Cortex of kidney (tissue), 1 donor: ENCODE measurements around the gene INPP5F.
"Not testable (repeated sequence)": the region's sequence is repeated elsewhere in the genome, so short reads cannot be mapped to it uniquely, and the experiment has no call there.

Source experiments
- DNase-seq: peaks from one replicate; lab custom pipeline; 2025; lab: John Stamatoyannopoulos, UW

Gene INPP5F

DNA sequence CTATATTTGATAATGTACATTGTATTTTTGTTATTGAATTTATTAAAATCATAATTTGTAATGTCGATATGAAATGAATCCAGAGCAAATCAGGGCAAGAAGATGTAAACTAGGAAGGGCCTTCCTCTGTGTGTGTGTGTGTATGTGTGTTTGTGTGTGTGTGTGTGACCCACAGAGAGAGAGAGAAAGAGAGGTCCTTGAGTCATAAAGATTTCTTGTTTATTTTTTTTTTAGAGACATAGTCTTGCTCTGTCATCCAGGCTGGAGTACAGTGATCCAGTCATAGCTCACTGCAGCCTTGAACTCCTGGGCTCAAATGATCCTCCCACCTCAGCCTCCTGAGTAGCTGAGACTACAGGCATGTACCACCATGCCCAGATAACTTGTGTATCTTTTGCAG is 50.7 kb downstream of the INPP5F start:
- DNase-seq = no peak

DNA sequence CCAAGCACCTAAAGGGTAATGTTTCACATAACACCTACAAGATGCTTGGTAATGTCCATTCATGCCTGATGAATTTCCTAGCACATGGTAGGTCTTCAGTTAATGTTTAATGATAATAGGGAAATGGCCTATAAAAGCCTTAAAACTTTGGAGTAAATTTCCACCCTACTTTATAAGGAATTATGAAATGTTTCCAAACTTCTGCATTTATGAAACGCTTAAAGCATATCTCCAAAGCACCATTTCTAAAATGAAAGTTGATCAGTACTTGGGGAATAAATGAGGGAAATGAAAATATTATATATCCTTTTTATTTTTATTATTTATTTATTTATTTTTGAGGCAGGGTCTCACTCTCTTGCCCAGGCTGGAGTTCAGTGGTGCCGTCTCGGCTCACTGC is 51.8 kb downstream of the INPP5F start:
- no peak for DNase-seq

GRCh38 chr10:119778776-119779445 is 53.1 kb downstream of the INPP5F start:
- DNase-seq = no peak

- no peak for DNase-seq
These were observed 55.1 kb downstream of the INPP5F start for GRCh38 chr10:119780879-119781480.

DNA sequence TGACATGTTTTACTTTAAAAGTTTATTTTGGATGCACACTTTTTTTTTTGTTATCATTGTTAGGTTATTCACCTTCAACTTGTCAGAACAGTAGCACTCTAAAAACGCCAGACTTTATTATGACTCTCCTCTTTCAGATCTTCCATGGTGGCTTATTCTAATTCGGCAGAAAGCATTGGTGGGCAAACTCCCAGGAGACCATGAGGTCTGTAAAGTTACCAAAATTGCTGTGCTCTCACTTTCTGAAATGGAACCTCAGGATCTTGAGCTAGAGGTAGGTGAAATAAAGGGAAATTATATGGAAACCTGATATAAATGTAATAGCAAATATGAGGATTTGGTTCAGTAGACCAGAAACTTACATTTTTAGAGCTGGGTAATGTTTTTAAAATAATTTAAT is 55.6 kb downstream of the INPP5F start:
- DNase-seq = no peak

GRCh38 chr10:119782981-119783664 is 57.3 kb downstream of the INPP5F start:
- DNase-seq = no peak

DNA sequence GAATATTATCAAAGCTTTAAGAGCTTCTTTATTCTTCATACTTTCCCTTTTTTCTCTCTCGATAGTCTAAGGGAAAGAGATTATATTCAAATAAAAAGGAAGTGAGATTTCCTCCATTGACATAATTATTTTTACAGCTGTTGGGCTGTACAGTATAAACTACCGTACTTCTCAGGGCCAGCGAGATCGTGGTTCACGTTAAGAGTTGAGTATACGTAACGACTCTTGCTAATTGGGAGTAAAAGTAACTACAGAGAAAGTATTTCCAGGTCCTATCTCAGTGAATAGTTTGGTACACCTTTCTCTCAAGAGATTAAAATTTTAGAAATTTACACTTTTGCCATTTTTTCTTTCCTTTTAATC is 57.8 kb downstream of the INPP5F start:
- DNase-seq = no peak

DNA sequence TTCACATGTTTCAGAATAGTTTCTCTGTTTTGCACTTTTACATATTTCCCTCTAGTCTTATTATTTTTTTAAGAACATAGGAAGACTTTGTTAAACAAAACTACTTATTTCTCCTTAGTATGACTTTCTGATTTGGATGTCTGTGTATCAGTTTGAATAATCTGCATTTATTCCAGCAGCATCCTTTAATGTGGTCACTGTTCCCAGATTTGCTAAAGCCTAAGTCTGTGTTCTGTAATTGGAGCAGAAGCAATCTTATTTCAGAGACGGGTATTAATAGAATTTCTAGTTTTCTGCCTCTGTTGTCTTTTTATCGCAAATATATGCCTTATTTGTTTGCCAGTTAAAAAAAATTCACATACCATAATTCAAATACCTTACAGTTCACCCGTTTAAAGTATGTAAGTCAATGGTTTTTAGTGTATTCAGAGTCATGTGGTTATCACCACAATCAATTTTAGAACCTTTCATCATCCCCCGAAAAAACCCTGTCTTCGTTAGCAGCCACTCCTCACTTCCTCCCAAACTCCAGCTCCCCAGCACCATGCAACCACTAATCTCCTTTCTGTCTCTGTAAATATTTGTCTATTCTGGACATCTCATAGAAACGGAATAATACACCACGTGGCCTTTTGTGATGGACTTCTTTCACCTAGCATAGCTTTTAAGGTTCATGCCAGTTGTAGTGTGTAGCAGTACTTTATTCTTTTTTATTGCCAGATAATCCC is 58.7 kb downstream of the INPP5F start:
- no peak for DNase-seq

GRCh38 chr10:119786117-119786769 is 60.4 kb downstream of the INPP5F start:
- DNase-seq = no peak

DNA sequence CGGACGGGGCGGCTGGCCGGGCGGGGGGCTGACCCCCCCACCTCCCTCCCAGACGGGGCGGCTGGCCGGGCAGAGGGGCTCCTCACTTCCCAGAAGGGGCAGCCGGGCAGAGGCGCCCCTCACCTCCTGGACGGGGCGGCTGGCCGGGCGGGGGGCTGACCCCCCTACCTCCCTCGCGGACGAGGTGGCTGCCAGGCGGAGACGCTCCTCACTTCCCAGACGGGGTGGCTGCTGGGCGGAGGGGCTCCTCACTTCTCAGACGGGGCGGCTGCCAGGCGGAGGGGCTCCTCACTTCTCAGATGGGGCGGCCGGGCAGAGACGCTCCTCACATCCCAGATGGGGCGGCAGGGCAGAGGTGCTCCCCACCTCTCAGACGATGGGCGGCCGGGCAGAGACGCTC is 69.3 kb downstream of the INPP5F start:
- not testable (repeated sequence) for DNase-seq

GRCh38 chr10:119796039-119796438 is 70.2 kb downstream of the INPP5F start:
- no peak for DNase-seq

DNA sequence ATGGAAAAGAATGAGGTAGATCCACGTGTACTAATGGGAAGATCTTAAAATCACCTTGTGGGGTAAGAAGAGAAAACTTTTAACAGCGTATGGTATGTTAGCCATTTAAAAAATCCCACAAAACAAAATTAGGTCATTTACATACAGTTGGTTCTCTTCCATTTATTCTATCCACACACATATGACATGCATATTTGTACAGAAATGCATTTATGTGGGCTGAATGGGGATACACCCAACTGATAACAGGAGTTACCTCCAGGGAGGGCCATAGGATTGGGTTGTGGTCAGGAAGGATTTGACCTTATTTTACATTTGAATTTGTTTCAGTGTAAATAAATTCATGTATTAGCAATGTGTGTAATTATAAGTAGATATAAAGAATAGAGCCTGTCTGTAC is 75.3 kb downstream of the INPP5F start:
- DNase-seq = no peak

DNA sequence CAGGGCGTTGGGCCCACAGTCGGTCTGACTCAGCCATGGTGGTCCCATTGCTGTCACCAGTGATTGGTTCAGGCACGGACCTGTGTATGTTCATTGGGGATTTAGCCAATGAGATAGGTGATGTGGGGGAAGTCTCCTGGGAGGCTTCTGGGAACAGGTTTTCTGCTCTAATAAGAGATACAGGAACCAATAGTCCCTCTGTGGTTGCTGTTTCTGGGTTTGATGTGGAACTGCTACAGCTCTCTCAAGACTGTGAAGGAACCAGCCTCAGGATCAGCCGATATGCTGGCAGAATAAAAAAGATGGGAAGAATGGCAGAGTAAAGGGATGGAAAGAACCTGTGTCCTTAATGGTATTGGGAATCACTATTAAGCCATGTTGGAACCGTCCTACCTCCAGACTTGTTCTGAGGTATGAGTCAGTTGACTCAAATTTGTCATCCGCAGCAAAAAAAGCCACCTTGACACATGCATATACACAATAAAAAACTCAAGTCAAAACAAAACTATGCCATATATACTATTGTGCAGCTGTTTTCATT is 76.2 kb downstream of the INPP5F start:
- no peak for DNase-seq

- no peak for DNase-seq
These were observed 77.4 kb downstream of the INPP5F start for GRCh38 chr10:119803264-119803663.

GRCh38 chr10:119805702-119806230 is 79.9 kb downstream of the INPP5F start:
- no peak for DNase-seq

DNA sequence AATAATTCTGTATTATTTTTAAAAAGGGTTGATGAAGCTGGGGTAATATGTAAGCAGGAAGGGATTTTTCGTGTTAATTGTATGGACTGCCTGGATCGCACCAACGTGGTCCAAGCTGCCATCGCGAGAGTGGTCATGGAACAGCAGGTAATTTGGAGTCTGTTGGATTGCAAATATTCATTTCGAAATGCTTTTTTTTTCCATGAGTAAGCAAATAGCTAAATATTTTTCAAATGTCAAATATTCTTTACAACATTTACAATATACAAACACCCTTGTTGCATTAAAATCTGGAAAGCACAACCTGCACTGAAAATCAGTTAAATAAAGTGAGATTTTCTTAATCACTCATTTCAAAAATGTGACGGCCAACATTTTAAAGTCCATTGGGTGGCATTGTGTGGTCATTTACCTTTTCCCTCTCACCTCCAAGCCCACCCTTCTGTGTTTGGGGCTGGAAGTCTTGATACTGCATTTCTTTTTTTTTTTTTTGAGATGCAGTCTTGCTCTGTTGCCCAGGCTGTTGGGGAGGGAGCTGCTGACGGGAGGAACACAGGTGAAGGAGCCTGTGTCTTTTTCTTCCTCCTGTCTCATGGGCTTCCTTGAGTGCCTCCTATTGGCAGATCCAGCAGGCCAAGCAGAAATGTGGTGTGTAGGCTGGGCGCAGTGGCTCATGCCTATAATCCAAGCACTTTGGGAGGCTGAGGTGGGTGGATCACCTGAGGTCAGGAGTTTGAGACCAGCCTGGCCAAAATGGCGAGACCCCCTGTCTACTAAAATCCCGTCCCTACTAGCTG is 80.7 kb downstream of the INPP5F start:
- no peak for DNase-seq

DNA sequence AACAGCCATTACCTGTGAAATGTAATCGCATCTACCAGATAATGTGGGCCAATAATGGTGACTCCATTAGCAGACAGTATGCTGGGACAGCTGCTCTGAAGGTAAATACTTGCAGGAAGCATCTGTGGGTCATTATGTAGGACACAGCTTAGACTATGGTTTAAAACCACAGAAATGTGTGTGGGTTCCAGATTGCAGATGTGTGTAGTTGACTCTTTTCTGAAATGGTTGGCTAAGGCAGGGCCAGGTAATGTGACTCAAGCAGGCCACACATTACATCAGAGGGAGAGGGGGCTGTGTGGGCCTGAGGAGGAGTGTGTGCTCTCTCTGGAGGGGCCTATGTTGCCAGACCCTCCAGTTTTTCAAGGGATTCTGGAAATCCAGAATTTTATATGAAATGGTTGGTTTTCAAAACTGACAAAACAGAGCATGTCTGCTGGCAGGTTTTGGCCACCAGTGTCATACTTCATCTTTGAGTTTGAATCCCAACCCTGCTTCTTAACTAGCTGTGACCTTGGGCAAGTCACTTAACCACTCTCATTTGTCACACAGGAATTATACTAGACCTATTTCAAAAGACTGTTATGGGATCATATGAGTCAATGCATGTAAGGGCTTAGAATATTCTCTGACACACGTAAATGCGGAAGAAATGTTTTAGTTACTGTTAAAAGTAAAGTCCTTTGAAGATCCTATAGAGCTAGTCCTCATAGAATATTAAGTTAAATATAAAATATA is 82.3 kb downstream of the INPP5F start:
- no peak for DNase-seq

DNA sequence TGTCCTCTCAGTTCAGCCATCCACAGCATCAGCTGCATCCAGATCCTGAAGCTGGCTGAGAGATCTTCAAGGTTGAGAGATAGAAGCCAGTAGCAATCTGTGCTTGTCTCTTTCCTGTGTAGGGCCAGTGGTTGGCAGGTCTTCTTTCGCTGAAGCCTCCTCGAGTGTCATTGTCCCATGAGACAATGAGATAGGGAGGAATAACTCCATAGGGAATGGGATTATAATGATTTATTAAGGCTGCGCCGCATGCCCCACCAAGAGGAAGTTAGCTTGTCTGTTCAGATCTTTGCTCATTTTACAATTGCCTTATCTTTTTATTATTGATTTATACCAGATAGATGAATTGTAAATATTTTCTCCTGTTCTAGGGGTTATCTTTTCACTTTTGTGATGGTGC is 85.3 kb downstream of the INPP5F start:
- DNase-seq = no peak

DNA sequence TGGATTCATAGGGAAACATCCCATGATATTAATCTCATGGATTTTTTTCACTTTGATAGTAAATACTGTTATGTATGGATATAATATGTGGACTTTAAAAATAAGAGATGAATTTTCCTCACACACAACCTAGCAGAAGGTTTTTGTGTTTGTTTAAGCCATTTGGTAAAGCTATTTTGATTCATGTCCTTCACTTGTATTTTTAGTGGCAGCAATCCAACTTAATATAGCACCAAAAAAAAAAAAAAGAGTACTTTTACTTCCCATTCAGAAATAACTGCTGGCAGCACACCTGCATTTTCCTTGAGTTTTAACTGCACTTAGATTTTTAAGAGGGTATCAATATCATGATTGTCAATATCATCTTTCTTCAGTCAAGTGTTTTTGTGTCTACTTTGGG is 86.8 kb downstream of the INPP5F start:
- no peak for DNase-seq

DNA sequence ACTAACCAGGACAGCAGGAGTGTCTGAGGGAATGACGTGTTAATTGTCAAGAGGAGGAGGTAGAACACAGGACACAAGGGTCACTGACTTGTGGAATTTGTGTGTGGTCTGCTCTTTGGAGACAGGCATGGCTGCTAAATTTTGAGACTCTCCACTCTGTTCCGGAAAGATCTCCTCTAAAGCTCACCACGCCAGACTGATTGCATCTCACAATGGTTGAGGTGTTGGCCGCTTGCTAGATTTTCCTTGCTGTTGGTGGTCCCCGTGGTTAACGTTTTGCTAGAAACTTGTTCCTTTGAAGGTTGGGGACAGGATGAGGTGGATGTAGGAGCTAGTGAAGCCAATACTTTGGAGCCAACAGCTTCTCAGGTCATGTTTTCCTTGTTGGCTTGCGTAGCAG is 89.8 kb downstream of the INPP5F start:
- no peak for DNase-seq
